Liver (tissue), 9 donors: ENCODE data around the gene ADAMTS2. TPM values are rescaled to one million over a fixed set of nuclear protein-coding genes. Genes with fewer than 3 reads are reported as not detected.

Experiments
- DNase-seq: peaks from one replicate; pipeline ENCODE4 v3.0.0-alpha.2; 2017; ENCODE audit warnings: low spot score
- H3K27ac ChIP-seq, 2 donors: one replicate each; pipeline ENCODE4 v1.7.0; 2013; ENCODE audit warnings: inconsistent platforms in 2 of 2, low read length in 2 of 2, control low read depth in 1 of 2, low read depth in 1 of 2, mild to moderate bottlenecking in 1 of 2
- H3K27me3 ChIP-seq, 4 donors: one replicate each; pipeline versions ENCODE4 v1.6.1 to v1.7.0; 2013; ENCODE audit warnings: low read length in 3 of 4, inconsistent platforms in 1 of 4, mild to moderate bottlenecking in 1 of 4, moderate library complexity in 1 of 4; ENCODE audit not compliant: control insufficient read depth in 4 of 4, insufficient read depth in 4 of 4
- H3K36me3 ChIP-seq, 4 donors: one replicate each; pipeline versions ENCODE4 v1.6.1 to v1.7.0; 2013; ENCODE audit warnings: low read length in 3 of 4, mild to moderate bottlenecking in 3 of 4, low read depth in 1 of 4, moderate library complexity in 1 of 4; ENCODE audit not compliant: control insufficient read depth in 4 of 4, insufficient read depth in 3 of 4
- H3K4me1 ChIP-seq, 4 donors: one replicate each; pipeline versions ENCODE4 v1.6.1 to v1.7.0; 2013; ENCODE audit warnings: low read length in 3 of 4, mild to moderate bottlenecking in 3 of 4, moderate library complexity in 1 of 4; ENCODE audit not compliant: control insufficient read depth in 4 of 4, insufficient read depth in 4 of 4
- H3K4me3 ChIP-seq, 3 donors: one replicate each; pipeline versions ENCODE4 v1.6.1 to v1.7.0; 2013; ENCODE audit warnings: low read length in 3 of 3, control low read depth in 1 of 3, low read depth in 1 of 3, mild to moderate bottlenecking in 1 of 3
- H3K9ac ChIP-seq, 2 donors: one replicate each; pipeline ENCODE4 v1.7.0; 2013; ENCODE audit warnings: low read length in 2 of 2, mild to moderate bottlenecking in 2 of 2, moderate library complexity in 2 of 2, control low read depth in 1 of 2, low read depth in 1 of 2
- H3K9me3 ChIP-seq, 4 donors: one replicate each; pipeline versions ENCODE4 v1.6.1 to v1.7.0; 2013; ENCODE audit warnings: low read length in 3 of 4; ENCODE audit not compliant: control insufficient read depth in 4 of 4
- ATF3 ChIP-seq: IDR thresholded peaks from 2 replicates; pipeline ENCODE4 v1.6.1; 2016; ENCODE audit warnings: antibody characterized with exemption
- CTCF ChIP-seq: fragments of 150-350 bp; IDR thresholded peaks from 2 replicates; pipeline ENCODE4 v1.5.1; 2017; ENCODE audit warnings: improper control_type of control experiment, low read depth, low read length; ENCODE audit not compliant: missing input control
- EGR1 ChIP-seq, 2 donors: IDR thresholded peaks; 2 replicates each; pipeline ENCODE4 v1.6.1; 2016 to 2018; ENCODE audit warnings: antibody characterized with exemption in 2 of 2, low read depth in 2 of 2
- FOXA1 ChIP-seq: IDR thresholded peaks from 2 replicates; pipeline ENCODE4 v1.6.1; 2016; ENCODE audit warnings: antibody characterized with exemption
- FOXA2 ChIP-seq: IDR thresholded peaks from 2 replicates; pipeline ENCODE4 v1.6.1; 2016; ENCODE audit warnings: antibody characterized with exemption
- GABPA ChIP-seq, 2 donors: IDR thresholded peaks in 1 of 2; conservative IDR thresholded peaks in 1 of 2; 2 replicates each; pipeline ENCODE4 v1.6.1; 2016; ENCODE audit warnings: antibody characterized with exemption in 2 of 2, mild to moderate bottlenecking in 1 of 2, moderate library complexity in 1 of 2
- HNF4A ChIP-seq, 2 donors: conservative IDR thresholded peaks; 2 replicates each; pipeline ENCODE4 v1.6.1; 2016; ENCODE audit warnings: antibody characterized with exemption in 2 of 2, mild to moderate bottlenecking in 2 of 2
- NR2F2 ChIP-seq: IDR thresholded peaks from 2 replicates; pipeline ENCODE4 v1.6.1; 2016; ENCODE audit warnings: antibody characterized with exemption
- RAD21 ChIP-seq, 2 donors: IDR thresholded peaks; 2 replicates each; pipeline ENCODE4 v1.6.1; 2016; ENCODE audit warnings: antibody characterized with exemption in 2 of 2, mild to moderate bottlenecking in 2 of 2
- RXRA ChIP-seq, 2 donors: IDR thresholded peaks; 2 replicates each; pipeline ENCODE4 v1.6.1; 2017 to 2018; ENCODE audit warnings: antibody characterized with exemption in 2 of 2, mild to moderate bottlenecking in 1 of 2
- SP1 ChIP-seq: IDR thresholded peaks from 2 replicates; pipeline ENCODE4 v1.6.1; 2018; ENCODE audit warnings: antibody characterized with exemption, mild to moderate bottlenecking
- TAF1 ChIP-seq: conservative IDR thresholded peaks from 2 replicates; pipeline ENCODE4 v1.6.1; 2016; ENCODE audit warnings: antibody characterized with exemption, mild to moderate bottlenecking
- YY1 ChIP-seq: IDR thresholded peaks from 2 replicates; pipeline ENCODE4 v1.6.1; 2016; ENCODE audit warnings: antibody characterized with exemption, mild to moderate bottlenecking
- WGBS: extraction: QIAGEN DNeasy Blood & Tissue Kit; methylation state at CpG from one replicate; pipeline ENCODE4 v1.1.7; 2013; 5-methylcytosine and 5-hydroxymethylcytosine counted together
- polyA plus RNA-seq, 2 donors: library from polyadenylated mRNA; stranded (reverse) in 1 of 2; unstranded in 1 of 2; fragments of 200-250 nt in 1 of 2; fragments of >200 nt in 1 of 2; fragmentation: Nextera tagmentation in 1 of 2; extraction: Ambion mirVana in 1 of 2; gene quantifications; one replicate each; pipeline versions ENCODE4 v1.2.1 to v1.2.3, GENCODE V29; 2013 to 2015
- total RNA-seq, 2 donors: library from RNA; depleted of rRNA; stranded (reverse); fragments of >200 nt; gene quantifications; one replicate each; pipeline ENCODE4 v1.2.3, GENCODE V29; 2014
- TF ChIP-seq, protein P1 (sequence below): IDR thresholded peaks from 2 replicates; pipeline ENCODE4 v1.6.1; 2016; ENCODE audit warnings: antibody characterized with exemption
- TF ChIP-seq, protein P2 (sequence below): IDR thresholded peaks from 2 replicates; pipeline ENCODE4 v1.6.1; 2016; ENCODE audit warnings: antibody characterized with exemption, mild to moderate bottlenecking
- donor health status: healthy.
- donor health status: healthy.
- donor health status: healthy.
- donor health status: healthy.
- donor health status: healthy.

ADAMTS2 gene
- total and polyA plus RNA-seq, 4 donors: 2.7 to 24.3 (median 12.0) TPM

- TF ChIP-seq, protein P1, sequence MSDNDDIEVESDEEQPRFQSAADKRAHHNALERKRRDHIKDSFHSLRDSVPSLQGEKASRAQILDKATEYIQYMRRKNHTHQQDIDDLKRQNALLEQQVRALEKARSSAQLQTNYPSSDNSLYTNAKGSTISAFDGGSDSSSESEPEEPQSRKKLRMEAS: no peak
- TF ChIP-seq EGR1 (IDR thresholded peaks at IDR 0.05; ENCODE audit: low read depth in 2 of 2) (no peak), GABPA (IDR thresholded peaks at IDR 0.05 in 1 of 2, conservative IDR thresholded peaks at IDR 0.05 in 1 of 2) (no peak), YY1 (no peak), ATF3 (no peak), NR2F2 (no peak), CTCF (no peak), FOXA2 (no peak)
- H3K4me1 ChIP-seq: peaks cover 0 to 18% (median 15%) of the 10 kb centered on the region in 4 donors
- no peak overlapping the region for H3K9ac ChIP-seq
- H3K36me3 ChIP-seq: no peaks in the 10 kb centered on the region
- H3K27ac ChIP-seq: peak overlapping the region; percentile 30 to 64
- no peaks in the 10 kb centered on the region for H3K27me3 ChIP-seq
- WGBS: 78% methylated on average over 17 of the region's 17 CpGs
- no peaks in the 10 kb centered on the region for H3K9me3 ChIP-seq
- DNase-seq: no peak
- no peak overlapping the region for H3K4me3 ChIP-seq
Observed at GRCh38 chr5:179267071-179267670, 78.1 kb downstream of the ADAMTS2 start.

DNA sequence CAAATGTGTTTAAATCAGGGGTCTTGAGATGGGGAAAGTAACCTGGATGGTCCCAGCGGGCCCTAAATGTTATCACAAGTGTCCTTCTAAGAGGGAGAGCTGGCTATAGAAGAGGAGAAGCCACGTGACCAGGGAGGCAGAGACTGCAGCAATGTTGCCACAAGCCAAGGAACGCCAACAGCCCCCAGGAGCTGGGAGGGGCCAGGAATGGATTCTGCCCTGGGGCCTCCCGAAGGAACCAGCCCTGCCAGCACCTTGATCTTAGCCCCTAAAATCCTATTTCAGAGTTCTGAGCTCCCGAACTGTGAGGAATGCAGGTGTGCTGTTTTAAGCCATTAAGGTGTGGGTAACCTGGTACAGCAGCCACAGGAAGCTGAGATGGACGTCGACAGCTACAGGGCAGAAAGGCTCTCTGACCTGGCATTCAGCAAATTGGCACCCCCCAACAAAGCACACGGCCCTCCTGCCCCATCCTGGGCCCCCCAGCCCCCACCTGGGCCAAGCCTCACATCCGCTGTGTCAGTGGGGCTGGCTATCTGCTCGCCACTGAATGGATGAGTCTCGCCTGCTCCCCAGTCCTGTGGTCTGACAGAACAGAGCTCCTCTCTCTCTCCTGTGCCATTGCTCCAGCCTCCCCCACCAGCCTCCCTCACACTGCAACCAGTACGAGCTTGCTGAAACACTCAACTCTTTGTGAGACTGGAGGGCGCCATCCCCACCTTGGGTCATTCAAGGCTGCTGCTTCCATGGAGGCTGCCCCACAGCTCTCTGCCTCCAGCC, 78.8 kb downstream of the ADAMTS2 start:
- DNase-seq: no peak
- H3K4me1 ChIP-seq: peaks cover 0 to 18% (median 15%) of the 10 kb centered on the region in 4 donors
- no peaks in the 10 kb centered on the region for H3K27me3 ChIP-seq
- no peak for TF ChIP-seq NR2F2
- peak overlapping the region; percentile 57 to 64 for H3K27ac ChIP-seq
- no peak overlapping the region for H3K9ac ChIP-seq
- no peaks in the 10 kb centered on the region for H3K36me3 ChIP-seq
- no peaks in the 10 kb centered on the region for H3K9me3 ChIP-seq
- H3K4me3 ChIP-seq: no peak overlapping the region
- WGBS: 82% methylated on average over 13 of the region's 13 CpGs

DNA sequence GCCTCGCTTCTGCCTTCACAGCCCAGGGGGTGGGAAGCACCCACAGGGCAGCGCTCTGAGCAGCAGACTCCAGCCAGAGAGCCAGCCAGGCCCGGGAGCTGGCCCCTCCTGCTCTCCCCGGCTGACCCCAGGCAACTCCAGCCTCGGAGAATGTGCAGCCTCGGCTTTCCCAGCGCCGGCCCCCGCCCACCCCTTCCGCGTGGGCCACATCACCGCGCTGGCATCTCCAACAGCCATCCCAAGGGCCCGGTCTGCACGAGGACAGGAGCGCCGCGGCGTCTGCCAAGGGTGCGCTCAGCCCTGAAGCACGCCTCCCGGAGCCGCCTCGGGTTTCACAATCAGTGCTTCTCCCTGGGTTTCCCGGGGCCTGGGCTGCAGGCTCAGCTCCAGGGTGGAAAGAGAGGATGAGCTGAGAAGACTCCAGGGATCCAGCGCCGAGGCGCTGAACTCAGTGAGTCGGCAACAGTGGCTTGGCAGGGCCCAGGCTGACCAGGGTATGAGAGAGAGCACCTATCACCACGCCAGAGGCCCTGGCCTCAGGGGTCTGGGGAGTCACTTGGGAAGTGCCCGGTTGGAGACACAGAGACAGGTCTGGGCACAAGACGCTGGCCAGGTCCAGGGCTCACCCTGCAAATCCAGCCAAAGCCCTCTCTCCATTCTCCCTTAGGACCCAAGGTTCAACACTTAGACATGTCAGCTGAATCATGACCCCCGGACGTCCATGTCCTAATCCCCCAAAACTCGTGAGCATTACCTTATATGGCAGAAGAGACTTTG, 79.6 kb downstream of the ADAMTS2 start:
- peak overlapping the region; percentile 57 to 64 for H3K27ac ChIP-seq
- DNase-seq: peak; percentile 47
- WGBS: 28% methylated on average over 35 of the region's 35 CpGs
- TF ChIP-seq RXRA (IDR thresholded peaks at IDR 0.05): peak in 1 of 2 donors; percentile 22
- no peak for TF ChIP-seq HNF4A (conservative IDR thresholded peaks at IDR 0.05)
- peak in 1 of 2 donors; percentile 25 for TF ChIP-seq RAD21 (IDR thresholded peaks at IDR 0.05)
- no peak for TF ChIP-seq TAF1
- peak; percentile 9 for TF ChIP-seq SP1
- TF ChIP-seq, protein P1: no peak
- no peak for TF ChIP-seq CTCF
- no peak for TF ChIP-seq ATF3
- no peak for TF ChIP-seq GABPA (IDR thresholded peaks at IDR 0.05 in 1 of 2, conservative IDR thresholded peaks at IDR 0.05 in 1 of 2)
- no peak for TF ChIP-seq EGR1 (IDR thresholded peaks at IDR 0.05; ENCODE audit: low read depth in 2 of 2)
- TF ChIP-seq FOXA1: no peak
- TF ChIP-seq, protein P2, sequence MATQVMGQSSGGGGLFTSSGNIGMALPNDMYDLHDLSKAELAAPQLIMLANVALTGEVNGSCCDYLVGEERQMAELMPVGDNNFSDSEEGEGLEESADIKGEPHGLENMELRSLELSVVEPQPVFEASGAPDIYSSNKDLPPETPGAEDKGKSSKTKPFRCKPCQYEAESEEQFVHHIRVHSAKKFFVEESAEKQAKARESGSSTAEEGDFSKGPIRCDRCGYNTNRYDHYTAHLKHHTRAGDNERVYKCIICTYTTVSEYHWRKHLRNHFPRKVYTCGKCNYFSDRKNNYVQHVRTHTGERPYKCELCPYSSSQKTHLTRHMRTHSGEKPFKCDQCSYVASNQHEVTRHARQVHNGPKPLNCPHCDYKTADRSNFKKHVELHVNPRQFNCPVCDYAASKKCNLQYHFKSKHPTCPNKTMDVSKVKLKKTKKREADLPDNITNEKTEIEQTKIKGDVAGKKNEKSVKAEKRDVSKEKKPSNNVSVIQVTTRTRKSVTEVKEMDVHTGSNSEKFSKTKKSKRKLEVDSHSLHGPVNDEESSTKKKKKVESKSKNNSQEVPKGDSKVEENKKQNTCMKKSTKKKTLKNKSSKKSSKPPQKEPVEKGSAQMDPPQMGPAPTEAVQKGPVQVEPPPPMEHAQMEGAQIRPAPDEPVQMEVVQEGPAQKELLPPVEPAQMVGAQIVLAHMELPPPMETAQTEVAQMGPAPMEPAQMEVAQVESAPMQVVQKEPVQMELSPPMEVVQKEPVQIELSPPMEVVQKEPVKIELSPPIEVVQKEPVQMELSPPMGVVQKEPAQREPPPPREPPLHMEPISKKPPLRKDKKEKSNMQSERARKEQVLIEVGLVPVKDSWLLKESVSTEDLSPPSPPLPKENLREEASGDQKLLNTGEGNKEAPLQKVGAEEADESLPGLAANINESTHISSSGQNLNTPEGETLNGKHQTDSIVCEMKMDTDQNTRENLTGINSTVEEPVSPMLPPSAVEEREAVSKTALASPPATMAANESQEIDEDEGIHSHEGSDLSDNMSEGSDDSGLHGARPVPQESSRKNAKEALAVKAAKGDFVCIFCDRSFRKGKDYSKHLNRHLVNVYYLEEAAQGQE: no peak

More for the DNA sequence above, 79.6 kb downstream of the ADAMTS2 start:
- Histone ChIP-seq H3K9ac (no peak overlapping the region), H3K4me3 (no peak overlapping the region), H3K4me1 (peaks cover 0 to 18% (median 15%) of the 10 kb centered on the region in 4 donors), H3K9me3 (no peaks in the 10 kb centered on the region), H3K36me3 (no peaks in the 10 kb centered on the region), H3K27me3 (no peaks in the 10 kb centered on the region)
